Measurements from ENCODE around the gene TAT. TPM values are rescaled to one million over a fixed set of nuclear protein-coding genes. Genes with fewer than 3 reads are reported as not detected.
"Not testable (repeated sequence)": the region's sequence is repeated elsewhere in the genome, so short reads cannot be mapped to it uniquely, and the experiment has no call there.

TAT gene
- total RNA-seq, 4 donors from 2014 or later, result not detected

DNA sequence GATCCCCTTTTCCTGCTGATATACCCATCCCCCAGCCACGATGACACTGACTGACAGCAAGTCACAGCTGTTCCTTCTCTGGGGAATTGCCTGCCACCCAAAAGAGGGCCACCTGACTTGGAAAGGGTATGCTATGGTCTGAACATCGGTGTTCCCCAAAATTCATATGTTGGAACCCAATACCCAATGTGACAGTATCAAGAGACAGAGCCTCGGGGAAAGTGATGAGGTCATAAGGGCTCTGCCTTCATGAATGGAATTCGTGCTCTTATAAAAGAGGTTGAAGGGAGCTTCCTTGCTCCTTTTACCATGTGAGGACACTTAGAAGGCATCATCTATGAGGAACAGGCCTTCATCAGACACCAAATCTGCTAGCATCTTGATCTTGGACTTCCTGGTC lies 41.5 kb upstream of the TAT start:
- no peak overlapping the region for H3K27ac ChIP-seq
- no peak overlapping the region for H3K4me3 ChIP-seq
- no peaks in the 10 kb centered on the region for H3K9me3 ChIP-seq
- 79 to 82% methylated on average over 3 to 4 of the region's 4 CpGs for WGBS, 2 donors
- intact Hi-C loops (cut with DNase I), result loop anchor here (10.0 kb wide), 1 partner anchor 204 kb away; no protein-coding TSS in a partner anchor
- no peak for DNase-seq
- peaks cover 0 to 55% (median 0%) of the 10 kb centered on the region in 4 donors for H3K27me3 ChIP-seq
- H3K4me1 ChIP-seq, result no peaks in the 10 kb centered on the region
- no peak for TF ChIP-seq POLR2A (IDR thresholded peaks at IDR 0.05)
- TF ChIP-seq, protein P1, sequence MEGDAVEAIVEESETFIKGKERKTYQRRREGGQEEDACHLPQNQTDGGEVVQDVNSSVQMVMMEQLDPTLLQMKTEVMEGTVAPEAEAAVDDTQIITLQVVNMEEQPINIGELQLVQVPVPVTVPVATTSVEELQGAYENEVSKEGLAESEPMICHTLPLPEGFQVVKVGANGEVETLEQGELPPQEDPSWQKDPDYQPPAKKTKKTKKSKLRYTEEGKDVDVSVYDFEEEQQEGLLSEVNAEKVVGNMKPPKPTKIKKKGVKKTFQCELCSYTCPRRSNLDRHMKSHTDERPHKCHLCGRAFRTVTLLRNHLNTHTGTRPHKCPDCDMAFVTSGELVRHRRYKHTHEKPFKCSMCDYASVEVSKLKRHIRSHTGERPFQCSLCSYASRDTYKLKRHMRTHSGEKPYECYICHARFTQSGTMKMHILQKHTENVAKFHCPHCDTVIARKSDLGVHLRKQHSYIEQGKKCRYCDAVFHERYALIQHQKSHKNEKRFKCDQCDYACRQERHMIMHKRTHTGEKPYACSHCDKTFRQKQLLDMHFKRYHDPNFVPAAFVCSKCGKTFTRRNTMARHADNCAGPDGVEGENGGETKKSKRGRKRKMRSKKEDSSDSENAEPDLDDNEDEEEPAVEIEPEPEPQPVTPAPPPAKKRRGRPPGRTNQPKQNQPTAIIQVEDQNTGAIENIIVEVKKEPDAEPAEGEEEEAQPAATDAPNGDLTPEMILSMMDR (IDR thresholded peaks at IDR 0.05), result no peak
- no peaks in the 10 kb centered on the region for H3K36me3 ChIP-seq

DNA sequence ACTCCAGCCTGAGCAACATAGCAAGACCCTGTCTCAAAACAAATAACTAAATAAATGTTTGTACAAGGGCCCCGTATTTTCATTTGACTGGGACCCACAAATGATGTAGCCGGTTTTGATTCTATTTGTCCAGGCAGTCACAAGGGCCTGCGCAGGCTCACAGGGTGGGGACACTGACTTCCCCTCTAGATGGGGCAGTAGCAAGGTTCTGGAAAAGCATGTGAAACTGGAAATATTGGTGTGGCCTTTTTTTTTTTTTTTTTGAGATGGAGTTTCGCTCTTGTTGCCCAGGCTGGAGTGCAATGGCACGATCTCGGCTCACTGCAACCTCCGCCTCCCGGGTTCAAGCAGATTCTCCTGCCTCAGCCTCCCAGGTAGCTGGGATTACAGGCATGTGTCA lies 38.1 kb upstream of the TAT start:
- WGBS, 2 donors, result 93 to 94% methylated on average over 5 to 8 of the region's 8 CpGs
- not testable (repeated sequence) for H3K4me1 ChIP-seq, H3K9me3 ChIP-seq, H3K4me3 ChIP-seq, DNase-seq, H3K36me3 ChIP-seq, H3K27ac ChIP-seq
- H3K27me3 ChIP-seq, result peaks cover 0 to 68% (median 0%) of the 10 kb centered on the region in 4 donors
- intact Hi-C loops (cut with DNase I), result loop anchor here (10.0 kb wide), 1 partner anchor 200 kb away; no protein-coding TSS in a partner anchor

DNA sequence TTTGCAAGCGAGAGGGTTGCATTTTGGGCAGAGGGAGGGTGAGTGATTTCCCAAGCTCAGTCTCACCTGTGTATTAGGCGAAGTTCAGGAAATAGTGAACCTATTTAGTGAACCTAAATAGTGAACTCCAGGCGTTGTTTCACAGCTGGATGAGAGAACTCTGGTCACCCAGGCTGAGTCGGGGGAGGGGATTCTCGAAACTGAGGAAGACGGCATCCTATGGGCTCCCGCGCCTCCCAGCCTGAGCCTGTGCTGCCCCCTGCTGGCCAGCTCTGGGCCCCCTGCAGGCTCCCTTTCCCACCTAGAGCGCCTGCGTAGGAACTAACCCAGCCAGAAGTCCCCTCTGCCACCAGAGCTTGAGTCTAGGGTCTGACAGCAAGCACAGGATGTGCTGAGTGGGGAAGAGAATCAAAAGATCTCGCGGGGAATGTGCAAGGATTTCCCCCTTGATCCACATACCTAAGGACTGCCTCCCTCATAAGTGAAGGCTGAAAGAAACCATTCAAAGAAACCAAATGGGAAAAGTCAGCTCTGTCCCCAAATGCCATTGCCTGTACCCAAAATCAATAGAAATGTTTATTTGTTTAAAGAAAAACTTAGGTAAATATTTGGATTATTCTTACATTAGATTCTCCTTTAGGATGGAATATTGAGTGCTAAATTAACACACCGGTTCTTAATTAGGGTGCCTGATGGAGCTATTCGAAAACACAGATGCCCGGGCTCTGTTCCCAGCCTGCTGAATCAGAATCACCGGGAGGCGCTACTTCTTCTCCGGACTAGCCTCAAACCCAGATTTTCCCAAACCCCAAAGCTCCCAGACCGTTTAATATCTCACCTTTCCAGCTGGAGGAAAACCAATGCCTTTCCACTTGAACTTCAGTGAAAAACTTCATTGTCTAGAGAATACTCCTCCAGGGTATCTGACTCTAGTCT lies 34.3 kb upstream of the TAT start:
- WGBS, 2 donors, result 11 to 14% methylated on average over 17 to 19 of the region's 19 CpGs
- Histone ChIP-seq H3K9me3 (no peaks in the 10 kb centered on the region), H3K4me3 (no peak overlapping the region), H3K4me1 (peaks cover 0 to 5% (median 0%) of the 10 kb centered on the region in 3 donors), H3K27ac (no peak overlapping the region), H3K27me3 (peaks cover 0 to 64% (median 0%) of the 10 kb centered on the region in 4 donors), H3K36me3 (no peaks in the 10 kb centered on the region)
- no peak for TF ChIP-seq POLR2A (IDR thresholded peaks at IDR 0.05)
- TF ChIP-seq, protein P1 (IDR thresholded peaks at IDR 0.05), result peak; percentile 58 to 84 (median 73)
- intact Hi-C loops (cut with DNase I), result loop anchor here (10.0 kb wide), 1 partner anchor 196 kb away; no protein-coding TSS in a partner anchor
- DNase-seq, result no peak

DNA sequence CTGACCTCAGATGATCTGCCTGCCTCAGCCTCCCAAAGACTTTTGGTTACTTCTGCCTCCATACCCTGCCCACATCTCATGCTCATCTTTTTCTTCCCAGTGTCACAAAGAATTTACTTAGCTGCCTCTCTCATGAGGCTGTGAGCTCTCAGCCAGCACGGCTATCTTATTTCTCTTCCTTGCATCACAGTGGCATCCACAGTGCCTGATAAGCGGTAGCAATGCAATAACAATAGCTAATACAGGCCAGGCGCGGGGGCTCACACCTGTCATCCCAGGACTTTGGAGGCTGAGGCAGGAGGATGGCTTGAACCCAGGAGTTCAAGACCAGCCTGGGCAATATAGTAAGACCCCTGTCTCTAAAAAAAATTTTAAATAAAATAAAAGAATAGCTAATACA lies 33.6 kb upstream of the TAT start:
- DNase-seq, result no peak
- Histone ChIP-seq H3K4me1 (peaks cover 0 to 5% (median 0%) of the 10 kb centered on the region in 3 donors), H3K9me3 (no peaks in the 10 kb centered on the region), H3K36me3 (no peaks in the 10 kb centered on the region), H3K27ac (no peak overlapping the region), H3K27me3 (peaks cover 0 to 57% (median 0%) of the 10 kb centered on the region in 4 donors), H3K4me3 (no peak overlapping the region)
- no peak for TF ChIP-seq POLR2A (IDR thresholded peaks at IDR 0.05)
- TF ChIP-seq, protein P1 (IDR thresholded peaks at IDR 0.05), result no peak
- intact Hi-C loops (cut with DNase I), result loop anchor here (10.0 kb wide), 1 partner anchor 196 kb away; no protein-coding TSS in a partner anchor
- 72 to 82% methylated on average over 3 to 4 of the region's 4 CpGs for WGBS, 2 donors

GRCh38 chr16:71609066-71609465 lies 32.2 kb upstream of the TAT start:
- Histone ChIP-seq H3K27ac (no peak overlapping the region), H3K36me3 (no peaks in the 10 kb centered on the region), H3K4me1 (peaks cover 0 to 5% (median 0%) of the 10 kb centered on the region in 3 donors), H3K9me3 (no peaks in the 10 kb centered on the region), H3K27me3 (peaks cover 0 to 43% (median 0%) of the 10 kb centered on the region in 4 donors), H3K4me3 (no peak overlapping the region)
- no peak for DNase-seq
- TF ChIP-seq, protein P1 (IDR thresholded peaks at IDR 0.05), result no peak
- TF ChIP-seq POLR2A (IDR thresholded peaks at IDR 0.05), result no peak
- WGBS, 2 donors, result 26 to 38% methylated on average over 2 of the region's 2 CpGs
- intact Hi-C loops (cut with DNase I), result no loop called here
